AG10803 (cell line): ENCODE measurements around the gene SKIC2.

Experiments used
- DNase-seq: peaks from one replicate; pipeline ENCODE4 v3.0.0; 2010; ENCODE audit warnings: low read depth
- H3K4me3 ChIP-seq: 2 replicates; pipeline ENCODE4 v1.5.1; 2011; ENCODE audit warnings: mild to moderate bottlenecking, low read length, control low read depth
- CTCF ChIP-seq: conservative IDR thresholded peaks from 2 replicates; pipeline ENCODE4 v1.5.1; 2011; ENCODE audit warnings: mild to moderate bottlenecking, low read length, control low read depth, inconsistent platforms

The SKIC2 gene

GRCh38 chr6:31919624-31920303, 39.2 kb upstream of the SKIC2 start:
- no peak overlapping the region for H3K4me3 ChIP-seq
- no peak for TF ChIP-seq CTCF
- no peak for DNase-seq

GRCh38 chr6:31920811-31921210, 38.2 kb upstream of the SKIC2 start:
- no peak overlapping the region for H3K4me3 ChIP-seq
- no peak for DNase-seq
- TF ChIP-seq CTCF = no peak

GRCh38 chr6:31922942-31923341, 36.0 kb upstream of the SKIC2 start:
- no peak overlapping the region for H3K4me3 ChIP-seq
- peak; percentile 21; the same call in 1 of the 2 replicates for TF ChIP-seq CTCF
- no peak for DNase-seq

- H3K4me3 ChIP-seq = no peak within 1 kb of the TSS
- no peak for DNase-seq
- TF ChIP-seq CTCF = no peak
Measured at GRCh38 chr6:31927242-31927862, 31.6 kb upstream of the SKIC2 start, which contains the start of gene C2. Gene C2 (plus strand): TSS chr6:31927717. CDS start chr6:31927753, 36 bp downstream.

- no peak overlapping the region for H3K4me3 ChIP-seq
Measured at GRCh38 chr6:31927863-31928671, 30.9 kb upstream of the SKIC2 start.

GRCh38 chr6:31928672-31928939, 30.4 kb upstream of the SKIC2 start:
- TF ChIP-seq CTCF = no peak
- DNase-seq = no peak
- H3K4me3 ChIP-seq = no peak overlapping the region

More at GRCh38 chr6:31927863-31928671, 30.9 kb upstream of the SKIC2 start:
- no peak for TF ChIP-seq CTCF
- no peak for DNase-seq
